HCT116 (cell line): ENCODE data around the gene CNFN. TPM values are rescaled to one million over a fixed set of nuclear protein-coding genes. Genes with fewer than 3 reads are reported as not detected.

Source experiments
- ATAC-seq: fragments of 200-7000 bp; cut with Tn5 transposase; 2 replicates; pipeline ENCODE4 v1.9.1; 2020; ENCODE audit warnings: mild to moderate bottlenecking, moderate library complexity
- BruUV-seq: library from RNA; stranded (reverse); fragments of 400-500 nt; replicated peaks from 2 replicates; lab custom pipeline; 2021; lab: Mats Ljungman, UMichigan
- CTCF ChIA-PET: fragments of 300-600 bp; sonication (Branson Sonifier 250); formaldehyde crosslinking; loops from one replicate; lab custom pipeline; 2021; ENCODE audit warnings: antibody characterized with exemption; lab: Charles Lee
- POLR2A ChIA-PET: fragments of 300-600, 350-600 bp; sonication (Branson Sonifier 250); formaldehyde crosslinking; loops from one replicate; lab custom pipeline; 2021; ENCODE audit warnings: antibody characterized with exemption; lab: Charles Lee
- RAD21 ChIA-PET, 2 experiments: fragments of 300-600 bp; sonication (Branson Sonifier 250); formaldehyde crosslinking; loops; one replicate each; lab custom pipeline; 2023; ENCODE audit warnings: low total read pairs in 2 of 2; ENCODE audit not compliant: uncharacterized antibody in 2 of 2, unreplicated experiment in 2 of 2, low non-redundant PET in 1 of 2; lab: Charles Lee
- DNase-seq: peaks from one replicate; pipeline ENCODE4 v3.0.0-alpha.2; 2010; ENCODE audit warnings: low read depth, low spot score
- H2AFZ ChIP-seq: fragments of 200-600 bp; shearing (Covaris generic), sonication (generic); 2 replicates; pipeline ENCODE4 v1.6.1; 2017; ENCODE audit warnings: low read depth, mixed run types, mixed read lengths, antibody characterized with exemption, low read length; ENCODE audit not compliant: poor library complexity, severe bottlenecking
- H3K27ac ChIP-seq: 2 replicates; pipeline ENCODE4 v1.5.1; 2012; ENCODE audit warnings: low read depth, low read length
- H3K27me3 ChIP-seq: fragments of 200-600 bp; sonication (generic); 2 replicates; pipeline ENCODE4 v1.6.1; 2016; ENCODE audit warnings: mixed run types, low read length, mixed read lengths; ENCODE audit not compliant: insufficient read depth
- H3K36me3 ChIP-seq, 2 experiments: fragments of 200-500 bp in 1 of 2; fragments of 200-600 bp in 1 of 2; sonication (Bioruptor generic) in 1 of 2; sonication (generic) in 1 of 2; 2 replicates each; pipeline versions ENCODE4 v1.5.1 to v1.6.1; 2014 to 2016; ENCODE audit warnings: low read length in 2 of 2, inconsistent platforms in 1 of 2, mixed read lengths in 1 of 2, mixed run types in 1 of 2; ENCODE audit not compliant: insufficient read depth in 2 of 2, control insufficient read depth in 1 of 2
- H3K4me1 ChIP-seq, 2 experiments: fragments of 200-600 bp in 1 of 2; sonication (generic) in 1 of 2; 2 replicates each; pipeline versions ENCODE4 v1.5.1 to v1.6.1; 2012 to 2017; ENCODE audit warnings: low read length in 2 of 2, inconsistent platforms in 1 of 2, mild to moderate bottlenecking in 1 of 2, mixed read lengths in 1 of 2, mixed run types in 1 of 2, moderate library complexity in 1 of 2; ENCODE audit not compliant: insufficient read depth in 2 of 2, control insufficient read depth in 1 of 2
- H3K4me2 ChIP-seq: fragments of 200-600 bp; sonication (generic); 2 replicates; pipeline ENCODE4 v1.6.1; 2017; ENCODE audit warnings: mixed run types, low read length, mixed read lengths
- H3K4me3 ChIP-seq, 2 experiments: fragments of 200-600 bp in 1 of 2; sonication (generic) in 1 of 2; replicated peaks in 1 of 2; 2 replicates each; pipeline ENCODE4 v1.5.1; 2011 to 2016; ENCODE audit warnings: low read length in 2 of 2, control low read depth in 1 of 2, low read depth in 1 of 2, mild to moderate bottlenecking in 1 of 2, mixed read lengths in 1 of 2, mixed run types in 1 of 2
- H3K79me2 ChIP-seq: fragments of 200-600 bp; sonication (generic); 2 replicates; pipeline ENCODE4 v1.6.1; 2017; ENCODE audit warnings: mild to moderate bottlenecking, mixed run types, low read length, moderate library complexity, mixed read lengths; ENCODE audit not compliant: insufficient read depth
- H3K9ac ChIP-seq: fragments of 200-600 bp; sonication (generic); 2 replicates; pipeline ENCODE4 v1.6.1; 2016; ENCODE audit warnings: low read length, mixed read lengths
- H3K9me2 ChIP-seq: fragments of 200-600 bp; sonication (generic), shearing (Covaris generic); 2 replicates; pipeline ENCODE4 v1.6.1; 2017; ENCODE audit warnings: mixed run types, mild to moderate bottlenecking, moderate library complexity; ENCODE audit not compliant: insufficient read depth
- H3K9me3 ChIP-seq, 2 experiments: fragments of 200-500 bp in 1 of 2; fragments of 200-600 bp in 1 of 2; sonication (Bioruptor generic) in 1 of 2; sonication (generic) in 1 of 2; 2 replicates each; pipeline ENCODE4 v1.6.1; 2014 to 2017; ENCODE audit warnings: low read length in 2 of 2, mixed read lengths in 2 of 2, inconsistent platforms in 1 of 2, low read depth in 1 of 2, mild to moderate bottlenecking in 1 of 2, mixed run types in 1 of 2, moderate library complexity in 1 of 2; ENCODE audit not compliant: control insufficient read depth in 1 of 2, insufficient read depth in 1 of 2
- H4K20me1 ChIP-seq: fragments of 200-600 bp; sonication (generic), shearing (Covaris generic); 2 replicates; pipeline ENCODE4 v1.6.1; 2017; ENCODE audit warnings: mixed run types, mild to moderate bottlenecking, moderate library complexity; ENCODE audit not compliant: insufficient read depth
- CEBPB ChIP-seq: IDR thresholded peaks from 2 replicates; pipeline ENCODE4 v1.6.1; 2012; ENCODE audit warnings: low read depth
- EZH2 ChIP-seq: fragments of 200-600 bp; sonication (generic); IDR thresholded peaks from 2 replicates; pipeline ENCODE4 v1.6.1; 2017; ENCODE audit warnings: antibody characterized with exemption, mixed run types
- FOSL1 ChIP-seq: IDR thresholded peaks from 2 replicates; pipeline ENCODE4 v1.6.1; 2012; ENCODE audit warnings: low read depth
- MAX ChIP-seq: IDR thresholded peaks from 2 replicates; pipeline ENCODE4 v1.6.1; 2012
- POLR2A ChIP-seq: IDR thresholded peaks from 2 replicates; pipeline ENCODE4 v1.7.0; 2011; ENCODE audit warnings: borderline replicate concordance; ENCODE audit not compliant: insufficient read depth, insufficient read length; ENCODE audit errors: extremely low read depth
- POLR2AphosphoS5 ChIP-seq: IDR thresholded peaks from 2 replicates; pipeline ENCODE4 v1.6.1; 2011; ENCODE audit warnings: mild to moderate bottlenecking, low read depth, low read length, moderate library complexity
- SP1 ChIP-seq: IDR thresholded peaks from 2 replicates; pipeline ENCODE4 v1.6.1; 2012; ENCODE audit warnings: low read depth
- SRF ChIP-seq: IDR thresholded peaks from 2 replicates; pipeline ENCODE4 v1.6.1; 2012; ENCODE audit warnings: low read depth
- TCF7L2 ChIP-seq: IDR thresholded peaks from 2 replicates; pipeline ENCODE4 v1.7.0; 2011; ENCODE audit warnings: borderline replicate concordance, inconsistent platforms; ENCODE audit not compliant: insufficient read depth, insufficient read length; ENCODE audit errors: extremely low read depth
- YY1 ChIP-seq: IDR thresholded peaks from 2 replicates; pipeline ENCODE4 v1.6.1; 2011; ENCODE audit warnings: low read length, low read depth, moderate library complexity, mild to moderate bottlenecking; ENCODE audit not compliant: insufficient replicate concordance; ENCODE audit errors: extremely low read depth
- ZFX ChIP-seq: fragments of 450-650 bp; IDR thresholded peaks from 2 replicates; pipeline ENCODE4 v1.6.1; 2017
- ZNF274 ChIP-seq: fragments of 200-500 bp; sonication (Bioruptor generic); IDR thresholded peaks from 2 replicates; pipeline ENCODE4 v1.6.1; 2014; ENCODE audit warnings: mild to moderate bottlenecking, low read depth, low read length, inconsistent platforms
- intact Hi-C: fragments of 100-400 bp; cut with micrococcal nuclease; formaldehyde crosslinking; loops from 2 replicates; pipeline ENCODE4 v1.10.0; 2022
- total RNA-seq: library from RNA; stranded (reverse); gene quantifications from one replicate; pipeline ENCODE4 v1.2.1, GENCODE V29; 2021; ENCODE audit not compliant: unreplicated experiment
- TF ChIP-seq, protein P1 (sequence below): IDR thresholded peaks from 2 replicates; pipeline ENCODE4 v1.6.1; 2012; ENCODE audit warnings: low read depth

The CNFN gene
- total RNA-seq, 1 experiment from 2014 or later: 13.9 TPM

GRCh38 chr19:42403586-42403985, 13.5 kb upstream of the CNFN start:
- ATAC-seq (no peak), DNase-seq (no peak)
- H3K27ac ChIP-seq: no peak overlapping the region
- H3K36me3 ChIP-seq: no peaks in the 10 kb centered on the region; a peak in 1 of 4 replicates
- no peak overlapping the region for H3K4me3 ChIP-seq
- no peaks in the 10 kb centered on the region for H3K9me2 ChIP-seq
- ChIA-PET RAD21 (interaction anchor here in 1 of 2 experiments (0.8 kb wide), 1 partner anchor 13 kb away, joined by 3 read pairs; no protein-coding TSS in a partner anchor), CTCF (interaction anchor here (0.5 kb wide), 1 partner anchor 24 kb away, joined by 3 read pairs; no protein-coding TSS in a partner anchor), POLR2A (no interaction called here)
- H3K27me3 ChIP-seq: no peaks in the 10 kb centered on the region
- intact Hi-C loops: no loop called here
- no peak overlapping the region for H3K4me2 ChIP-seq
- H3K79me2 ChIP-seq: peaks cover 19% of the 10 kb centered on the region
- no peak for TF ChIP-seq CEBPB
- no peak overlapping the region for H3K9ac ChIP-seq
- no peaks in the 10 kb centered on the region for H4K20me1 ChIP-seq
- H3K4me1 ChIP-seq: peaks cover 2 to 13% of the 10 kb centered on the region in 2 experiments
- BruUV-seq: no TSS peak
- no peak overlapping the region for H2AFZ ChIP-seq
- H3K9me3 ChIP-seq: no peaks in the 10 kb centered on the region

DNA sequence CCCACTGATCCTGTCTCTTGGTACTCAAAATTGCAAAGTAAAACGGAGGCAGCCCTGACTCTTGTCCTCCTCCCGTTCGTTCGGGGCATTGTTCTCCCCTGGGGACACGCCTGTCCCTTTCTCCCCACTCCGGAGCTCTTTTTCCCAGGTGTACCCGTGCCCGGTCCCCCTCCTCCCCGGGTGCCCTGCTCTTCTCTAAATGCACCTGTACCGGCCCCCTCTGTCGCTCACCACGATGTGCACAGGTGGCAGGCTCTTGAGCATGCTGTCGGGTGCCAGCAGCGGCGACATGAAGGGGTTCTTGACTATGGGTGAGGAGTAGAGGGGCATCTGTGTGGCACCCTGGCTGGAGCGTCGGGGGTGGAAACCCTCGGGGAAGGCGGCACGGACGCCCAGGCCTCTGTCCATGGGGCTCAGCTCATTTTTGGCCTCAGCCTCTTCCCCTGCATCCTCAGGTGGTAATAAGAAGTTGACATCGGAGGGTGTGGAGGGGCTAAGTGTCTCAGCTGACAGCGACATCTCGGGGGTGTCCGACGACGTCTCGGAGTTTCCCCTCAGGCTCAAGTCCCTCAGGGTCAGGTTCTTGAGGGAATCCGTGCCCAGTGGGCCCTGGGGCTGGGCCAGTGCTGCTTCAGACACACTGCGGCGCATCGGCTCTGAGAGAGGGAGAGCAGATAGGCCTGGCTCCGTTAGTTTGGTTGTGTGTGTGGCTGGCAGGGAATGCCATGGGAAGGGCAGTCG, 12.4 kb upstream of the CNFN start:
- peaks cover 29% of the 10 kb centered on the region for H3K79me2 ChIP-seq
- no TSS peak for BruUV-seq
- RAD21 ChIA-PET: no interaction called here
- intact Hi-C loops: no loop called here
- H3K36me3 ChIP-seq: no peaks in the 10 kb centered on the region; a peak in 1 of 4 replicates
- ATAC-seq (no peak), DNase-seq (no peak)
- H4K20me1 ChIP-seq: no peaks in the 10 kb centered on the region
- H3K9me2 ChIP-seq: no peaks in the 10 kb centered on the region
- no peaks in the 10 kb centered on the region for H3K9me3 ChIP-seq
- peak overlapping the region; percentile 67 for H3K4me2 ChIP-seq
- H3K27me3 ChIP-seq: no peaks in the 10 kb centered on the region
- H3K4me3 ChIP-seq: peak overlapping the region; percentile 35 to 50; a peak in 2 of 4 replicates
- no peak overlapping the region for H3K27ac ChIP-seq
- TF ChIP-seq SP1: no peak
- no peak for TF ChIP-seq MAX
- no peak for TF ChIP-seq SRF
- no peak for TF ChIP-seq POLR2A
- TF ChIP-seq EZH2: no peak
- no peak for TF ChIP-seq ZFX
- no peak for TF ChIP-seq FOSL1
- no peak for TF ChIP-seq YY1
- TF ChIP-seq ZNF274: no peak
- TF ChIP-seq CEBPB: no peak
- TF ChIP-seq POLR2AphosphoS5: no peak
- TF ChIP-seq, protein P1, sequence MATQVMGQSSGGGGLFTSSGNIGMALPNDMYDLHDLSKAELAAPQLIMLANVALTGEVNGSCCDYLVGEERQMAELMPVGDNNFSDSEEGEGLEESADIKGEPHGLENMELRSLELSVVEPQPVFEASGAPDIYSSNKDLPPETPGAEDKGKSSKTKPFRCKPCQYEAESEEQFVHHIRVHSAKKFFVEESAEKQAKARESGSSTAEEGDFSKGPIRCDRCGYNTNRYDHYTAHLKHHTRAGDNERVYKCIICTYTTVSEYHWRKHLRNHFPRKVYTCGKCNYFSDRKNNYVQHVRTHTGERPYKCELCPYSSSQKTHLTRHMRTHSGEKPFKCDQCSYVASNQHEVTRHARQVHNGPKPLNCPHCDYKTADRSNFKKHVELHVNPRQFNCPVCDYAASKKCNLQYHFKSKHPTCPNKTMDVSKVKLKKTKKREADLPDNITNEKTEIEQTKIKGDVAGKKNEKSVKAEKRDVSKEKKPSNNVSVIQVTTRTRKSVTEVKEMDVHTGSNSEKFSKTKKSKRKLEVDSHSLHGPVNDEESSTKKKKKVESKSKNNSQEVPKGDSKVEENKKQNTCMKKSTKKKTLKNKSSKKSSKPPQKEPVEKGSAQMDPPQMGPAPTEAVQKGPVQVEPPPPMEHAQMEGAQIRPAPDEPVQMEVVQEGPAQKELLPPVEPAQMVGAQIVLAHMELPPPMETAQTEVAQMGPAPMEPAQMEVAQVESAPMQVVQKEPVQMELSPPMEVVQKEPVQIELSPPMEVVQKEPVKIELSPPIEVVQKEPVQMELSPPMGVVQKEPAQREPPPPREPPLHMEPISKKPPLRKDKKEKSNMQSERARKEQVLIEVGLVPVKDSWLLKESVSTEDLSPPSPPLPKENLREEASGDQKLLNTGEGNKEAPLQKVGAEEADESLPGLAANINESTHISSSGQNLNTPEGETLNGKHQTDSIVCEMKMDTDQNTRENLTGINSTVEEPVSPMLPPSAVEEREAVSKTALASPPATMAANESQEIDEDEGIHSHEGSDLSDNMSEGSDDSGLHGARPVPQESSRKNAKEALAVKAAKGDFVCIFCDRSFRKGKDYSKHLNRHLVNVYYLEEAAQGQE: no peak
- TF ChIP-seq TCF7L2: no peak
- H2AFZ ChIP-seq: no peak overlapping the region
- H3K4me1 ChIP-seq: peaks cover 5 to 24% of the 10 kb centered on the region in 2 experiments
- peak overlapping the region; percentile 43; the same call in 1 of the 2 replicates for H3K9ac ChIP-seq
- POLR2A ChIA-PET: no interaction called here
- CTCF ChIA-PET: no interaction called here
